NCI-H524 (cell line): ENCODE results near the gene UPF2.

ENCODE experiments used
- DNase-seq, 2 experiments: peaks; one replicate each; lab custom pipeline; 2025; lab: John Stamatoyannopoulos, UW

Gene UPF2

DNA sequence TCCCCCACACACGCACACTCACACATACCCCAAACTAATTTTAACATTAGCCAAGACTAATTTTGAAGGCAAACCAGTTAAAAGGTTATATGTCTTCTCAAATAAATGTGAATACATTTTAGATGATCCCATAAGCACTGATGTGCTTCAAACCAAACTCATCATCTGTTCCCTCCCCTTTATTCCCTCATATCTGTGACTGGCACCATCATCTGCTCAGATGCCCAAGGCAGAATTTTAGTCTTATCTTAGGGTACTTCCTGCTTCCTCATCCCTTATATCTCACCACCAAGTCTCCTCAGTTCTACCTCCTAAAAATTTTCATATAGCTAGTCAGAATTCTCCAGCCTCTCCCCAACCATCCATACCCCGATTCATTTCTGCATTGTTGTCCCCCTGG lies 80.4 kb downstream of the UPF2 start:
- no peak for DNase-seq

DNA sequence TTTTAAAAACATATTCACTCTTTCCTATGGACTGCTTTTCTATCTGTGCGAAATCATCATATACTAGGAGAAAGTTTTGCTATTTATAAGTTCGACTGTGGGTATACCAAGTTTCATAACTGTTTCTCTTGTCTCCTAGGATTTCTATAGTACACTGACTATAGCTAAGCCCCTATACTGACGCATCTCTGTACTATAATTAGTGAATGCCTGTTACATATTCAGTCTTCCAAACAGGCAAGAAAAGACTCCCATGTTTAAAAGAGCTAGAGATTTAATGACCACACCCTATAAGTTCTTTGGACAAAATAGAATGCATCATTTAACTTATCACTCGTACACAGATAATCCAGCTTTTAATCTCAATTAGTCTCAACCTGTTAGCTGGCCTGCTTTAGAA lies 80.8 kb downstream of the UPF2 start:
- DNase-seq = no peak

DNA sequence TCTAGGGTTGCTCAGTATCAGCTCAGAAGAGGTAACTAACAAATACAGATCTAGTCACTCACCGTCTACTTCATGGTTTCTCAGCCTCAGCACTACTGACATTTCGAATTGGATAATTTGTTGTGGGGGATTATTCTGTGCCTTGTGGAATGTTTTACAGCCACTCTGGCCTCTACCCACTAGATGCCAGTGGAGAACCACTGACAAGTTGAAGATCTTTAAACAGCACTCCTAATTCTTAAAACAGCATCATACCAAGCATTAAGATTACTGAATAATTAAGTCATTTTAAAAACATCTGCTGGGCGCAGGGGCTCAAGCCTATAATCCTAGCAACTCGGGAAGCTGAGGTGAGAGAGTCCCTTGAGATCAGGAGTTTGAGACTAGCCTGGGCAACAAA lies 82.6 kb downstream of the UPF2 start:
- no peak for DNase-seq

- DNase-seq = no peak
These were observed 83.7 kb downstream of the UPF2 start for GRCh38 chr10:11958956-11959355.

DNA sequence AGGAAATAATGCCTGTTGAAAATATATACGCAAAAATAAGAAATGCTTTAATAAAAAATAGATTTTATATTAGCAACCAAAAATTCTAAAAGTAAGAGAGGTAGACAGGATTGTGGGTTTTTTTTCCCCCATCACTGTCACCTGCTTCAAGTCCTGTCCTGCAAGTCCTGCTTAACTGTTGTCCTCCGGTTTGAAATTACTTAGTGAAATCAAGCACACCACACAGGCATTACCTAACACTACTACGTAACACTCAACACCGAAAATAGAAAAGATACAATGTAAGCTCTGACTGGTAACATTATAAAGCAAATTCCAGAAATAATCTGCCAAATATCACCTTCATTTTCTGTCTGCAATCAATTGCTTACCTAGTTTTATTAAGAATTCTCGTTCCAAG lies 90.9 kb downstream of the UPF2 start:
- DNase-seq = no peak

DNA sequence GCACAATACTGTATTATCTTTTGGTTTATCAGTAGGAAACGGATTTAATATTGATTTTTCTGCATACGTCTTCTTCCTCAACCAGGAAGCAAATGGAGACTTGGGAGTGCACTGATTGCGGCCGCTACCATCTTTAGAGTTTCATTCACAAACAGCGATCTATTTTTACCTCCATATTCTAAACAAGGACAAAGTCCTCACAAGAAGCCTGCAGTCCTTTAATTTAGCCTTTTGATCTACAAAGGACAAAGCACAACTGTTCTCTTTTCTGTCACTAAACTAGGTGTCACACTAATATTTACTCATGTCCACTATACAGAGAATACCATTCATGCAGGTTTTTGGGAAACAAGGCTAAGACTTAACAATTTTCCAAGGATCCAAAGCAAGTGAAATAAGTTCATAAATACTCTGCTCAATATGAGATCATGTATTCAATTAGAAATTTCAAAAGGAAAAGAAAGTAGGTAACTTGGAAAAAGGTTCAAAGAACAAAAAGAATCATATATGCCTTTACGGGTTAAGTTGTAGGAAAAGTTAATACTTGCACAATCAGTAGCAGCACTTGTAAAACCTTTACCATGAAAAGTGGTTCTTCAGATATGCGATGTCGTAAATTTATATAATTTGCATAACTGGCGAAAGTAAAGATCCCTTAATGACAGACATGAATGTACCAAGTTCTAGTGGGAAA lies 92.1 kb downstream of the UPF2 start:
- no peak for DNase-seq

DNA sequence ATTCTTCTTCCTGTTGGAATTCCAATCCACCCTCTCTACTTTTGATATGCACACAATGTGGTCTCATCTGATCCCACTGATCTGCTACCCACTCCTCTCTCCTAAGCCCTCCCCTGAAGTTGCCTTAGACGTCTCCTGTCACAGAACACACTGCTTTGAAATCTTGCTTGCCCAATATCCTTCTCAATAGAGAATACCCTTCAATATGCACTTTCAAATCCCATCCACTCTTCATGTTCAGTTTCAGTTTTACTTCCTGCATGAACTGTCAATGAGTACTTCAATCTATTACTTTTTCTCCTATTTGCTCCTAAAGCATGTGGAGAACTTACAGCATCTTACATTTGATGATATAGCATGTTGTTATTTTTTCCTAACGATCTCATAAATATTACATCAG lies 93.5 kb downstream of the UPF2 start:
- no peak for DNase-seq

GRCh38 chr10:11946652-11947051 lies 96.0 kb downstream of the UPF2 start:
- DNase-seq = no peak

- DNase-seq = no peak
These were observed 106.0 kb downstream of the UPF2 start for GRCh38 chr10:11936389-11937152.

DNA sequence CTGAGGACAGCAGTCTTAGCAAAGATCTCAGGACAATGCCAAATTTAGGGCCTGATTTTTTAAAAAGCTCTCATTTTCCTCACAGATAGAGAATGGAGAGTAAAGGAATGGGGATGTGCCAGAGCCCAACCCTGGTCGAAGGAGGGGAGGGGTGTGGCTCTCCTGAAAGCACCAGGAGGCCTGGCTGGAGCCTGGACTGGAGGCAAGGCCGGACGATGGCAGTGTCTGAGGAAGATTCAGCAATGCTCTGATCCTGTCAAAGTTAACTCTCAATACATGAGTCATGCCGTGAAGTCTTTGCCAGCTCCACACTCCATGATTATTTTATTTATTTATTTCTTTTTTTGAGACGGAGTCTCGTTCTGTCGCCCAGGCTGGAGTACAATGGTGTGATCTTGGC lies 108.3 kb downstream of the UPF2 start:
- DNase-seq = no peak

DNA sequence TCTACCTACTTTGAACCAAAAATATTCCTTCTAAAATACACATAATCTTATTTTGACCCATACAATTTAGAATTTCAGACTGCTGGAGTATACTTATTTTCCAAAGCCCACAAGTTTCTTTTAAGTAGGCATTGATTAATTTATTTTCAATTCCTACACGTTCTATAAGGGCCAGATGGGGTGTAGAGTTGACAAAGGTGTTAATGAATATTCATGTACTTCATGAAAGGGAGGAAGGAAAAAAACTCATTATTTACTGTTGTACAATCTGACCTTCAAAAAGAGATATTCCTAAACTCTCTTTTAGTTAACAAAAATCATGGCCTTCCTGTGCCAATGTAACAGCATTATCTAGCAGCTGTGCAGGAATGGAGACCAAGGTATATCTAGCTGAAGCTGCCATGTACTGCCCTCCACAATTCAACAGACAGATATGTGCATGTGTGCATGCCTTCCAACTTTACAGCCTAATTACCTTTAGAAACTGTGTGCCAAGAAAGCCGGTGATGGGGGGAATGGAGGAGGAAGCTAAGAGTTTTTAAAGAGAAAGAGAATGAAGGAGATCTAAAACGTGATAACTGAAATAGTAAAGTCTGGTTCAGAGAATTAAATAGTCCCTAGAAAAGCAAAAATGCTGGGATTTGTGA lies 108.9 kb downstream of the UPF2 start:
- no peak for DNase-seq

GRCh38 chr10:11931038-11931437 lies 111.6 kb downstream of the UPF2 start:
- DNase-seq = no peak

DNA sequence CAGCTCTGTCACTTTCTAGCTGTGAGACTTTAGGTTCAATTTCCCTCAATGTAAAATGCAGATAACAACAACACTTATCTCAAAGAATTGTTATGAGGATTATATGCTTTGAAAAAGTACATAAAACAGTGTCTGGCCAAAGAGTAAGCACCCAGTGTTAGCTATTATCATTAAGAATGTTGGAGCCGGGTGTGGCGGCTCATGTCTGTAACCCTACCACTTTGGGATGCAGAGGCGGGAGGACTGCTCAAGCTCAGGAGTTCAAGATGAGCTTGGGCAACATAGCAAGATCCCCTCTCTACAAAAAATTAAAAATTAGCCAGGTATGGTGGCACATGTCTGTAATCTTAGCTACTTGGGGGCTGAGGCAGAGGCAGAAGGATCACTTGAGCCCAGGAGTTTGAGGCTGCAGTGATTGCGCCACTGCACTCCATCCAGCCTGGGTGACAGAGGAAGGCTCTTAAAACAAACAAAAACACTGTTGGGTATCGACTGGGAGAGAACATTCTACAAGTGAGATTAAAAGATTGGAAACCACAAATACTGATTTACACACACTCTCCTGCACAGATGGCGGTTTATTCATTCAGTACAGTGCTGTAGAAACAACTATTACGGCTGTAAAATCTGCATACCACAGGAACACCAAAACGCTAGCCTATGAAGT lies 112.2 kb downstream of the UPF2 start:
- no peak for DNase-seq

GRCh38 chr10:11927746-11928145 lies 114.9 kb downstream of the UPF2 start:
- no peak for DNase-seq

DNA sequence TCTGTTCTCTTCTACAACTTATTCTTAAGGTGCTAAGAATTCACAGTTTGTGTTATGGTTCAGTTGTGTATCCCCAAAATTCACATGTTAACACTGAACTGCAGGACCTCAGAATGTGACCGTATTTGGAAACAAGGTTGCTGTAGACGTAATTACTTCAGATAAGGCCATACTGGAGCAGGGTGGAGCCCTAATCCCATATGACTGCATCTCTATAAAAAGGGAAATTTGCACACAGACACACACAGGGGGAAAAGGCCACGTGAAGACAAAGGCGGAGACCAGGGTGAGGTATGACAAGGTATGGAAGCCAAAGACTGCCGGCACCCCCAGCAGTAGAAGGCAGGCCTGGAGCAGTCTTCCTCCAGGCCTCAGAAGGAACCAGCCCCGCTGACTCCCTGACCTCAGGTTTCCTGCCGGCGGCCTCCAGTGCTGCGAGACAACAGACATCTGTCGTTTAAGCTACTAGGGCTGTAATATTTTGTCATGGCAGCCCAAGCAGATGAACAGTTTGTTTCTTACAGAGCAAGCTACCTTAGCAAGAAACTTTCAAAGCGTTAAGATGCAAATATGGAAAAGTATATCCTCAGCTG lies 120.7 kb downstream of the UPF2 start:
- DNase-seq = no peak

DNA sequence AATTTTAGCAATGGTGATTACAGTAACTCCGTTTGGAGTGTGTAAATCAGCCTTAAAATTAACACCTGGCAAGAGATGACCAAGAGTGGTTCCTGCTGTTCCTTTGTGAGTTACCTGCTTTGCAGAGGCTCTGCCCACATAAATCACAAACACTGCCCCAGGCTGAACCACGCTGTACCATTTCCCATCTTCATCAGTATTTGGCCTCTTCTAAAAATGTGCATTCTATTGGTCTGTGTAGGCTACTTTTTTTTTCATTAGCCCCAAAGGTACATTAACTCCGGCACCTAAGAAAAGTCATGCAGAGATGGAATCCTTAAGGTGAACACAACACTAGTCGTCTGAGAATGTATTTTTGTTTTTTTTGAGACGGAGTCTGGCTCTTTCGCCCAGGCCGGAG lies 123.3 kb downstream of the UPF2 start:
- no peak for DNase-seq

DNA sequence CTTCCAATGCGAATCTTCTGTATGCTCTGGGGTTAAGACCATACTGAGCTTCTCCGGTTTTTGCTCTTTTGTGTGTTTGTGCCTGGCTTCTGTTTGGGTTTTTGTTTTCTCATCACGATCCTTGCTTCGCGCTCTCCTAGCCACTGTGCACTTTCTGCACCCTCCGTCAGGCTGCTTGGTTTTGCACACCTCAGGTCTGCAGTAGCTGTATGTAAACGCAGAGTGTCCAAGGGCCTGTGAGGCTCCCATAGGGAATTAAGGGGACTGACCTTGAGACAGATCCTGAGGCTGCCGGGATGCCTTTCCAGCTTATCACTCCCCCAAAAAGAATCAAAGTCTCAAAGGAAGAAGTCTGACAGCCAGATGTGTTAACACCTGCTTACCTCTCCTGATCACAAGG lies 124.2 kb downstream of the UPF2 start:
- no peak for DNase-seq

DNA sequence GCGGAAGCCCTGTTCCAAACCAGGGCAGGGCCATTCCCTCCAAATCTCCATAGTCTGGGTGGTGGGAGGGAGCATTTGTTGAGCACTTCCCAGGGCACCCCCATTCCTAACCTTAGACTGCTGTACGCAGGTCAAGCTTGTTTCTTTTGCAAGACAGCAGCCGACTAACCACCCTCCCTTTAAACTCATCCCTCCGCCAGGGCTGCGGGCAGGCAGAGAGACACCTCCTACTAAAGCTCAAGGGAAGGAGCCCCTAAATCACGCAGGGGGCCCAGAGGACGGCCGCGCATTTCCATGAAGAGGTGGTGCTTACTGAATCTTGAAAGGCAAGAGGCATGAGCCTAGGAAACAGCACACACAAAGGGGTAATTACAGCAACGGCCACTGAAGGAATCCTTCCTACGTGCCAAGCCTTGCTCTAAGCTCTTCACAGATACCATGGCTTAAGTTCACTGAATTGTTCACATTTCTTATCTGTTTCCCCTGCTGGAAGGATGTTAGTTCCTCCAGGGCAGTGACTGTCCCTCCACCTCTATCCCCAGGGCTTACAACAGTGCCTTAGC lies 129.4 kb downstream of the UPF2 start:
- no peak for DNase-seq

DNA sequence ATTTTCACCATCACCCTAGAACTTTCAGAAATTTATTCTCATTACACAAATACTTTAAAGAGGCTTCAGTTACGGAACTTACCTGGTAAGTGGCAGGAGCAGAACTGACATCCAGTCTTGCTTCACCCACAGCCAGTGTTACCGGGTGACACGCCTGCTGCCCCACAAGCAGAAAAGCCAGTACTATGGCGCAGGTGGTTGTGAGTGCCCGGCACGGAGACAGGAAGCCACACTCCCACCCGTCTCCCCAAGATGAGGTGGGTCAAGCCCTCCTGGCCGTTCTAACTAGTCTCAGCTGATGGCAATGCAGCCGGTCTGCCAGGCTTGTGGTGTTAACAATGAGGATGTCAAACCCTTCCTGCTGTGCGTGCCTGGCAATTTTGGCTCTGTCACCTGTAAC lies 132.5 kb downstream of the UPF2 start:
- DNase-seq = no peak

- DNase-seq = no peak
These were observed 133.0 kb downstream of the UPF2 start for GRCh38 chr10:11909618-11910017.

DNA sequence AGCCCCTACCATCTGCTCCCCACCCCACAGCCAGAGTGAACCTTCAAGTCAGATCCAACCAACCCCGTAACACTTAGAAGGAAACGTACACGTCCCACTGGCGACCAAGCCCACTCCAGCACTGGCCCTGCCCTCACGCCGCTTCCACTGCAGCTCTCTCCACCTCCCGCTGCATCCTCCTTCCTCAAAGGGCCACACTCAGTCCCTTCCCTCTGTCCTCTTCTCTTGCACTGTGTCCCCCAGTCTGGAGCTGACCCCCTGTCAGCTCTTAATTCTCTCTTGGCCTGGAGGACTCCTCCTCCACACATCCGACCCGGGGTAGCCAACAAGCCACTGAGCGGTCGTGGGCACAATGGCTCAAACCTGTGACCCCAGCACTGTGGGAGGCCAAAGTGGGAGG lies 133.6 kb downstream of the UPF2 start:
- DNase-seq = no peak

GRCh38 chr10:11908536-11908935 lies 134.1 kb downstream of the UPF2 start:
- no peak for DNase-seq
